ENCODE results near the gene SFTPB.
"Not testable (repeated sequence)": the region's sequence is repeated elsewhere in the genome, so short reads cannot be mapped to it uniquely, and the experiment has no call there.

The SFTPB gene

DNA sequence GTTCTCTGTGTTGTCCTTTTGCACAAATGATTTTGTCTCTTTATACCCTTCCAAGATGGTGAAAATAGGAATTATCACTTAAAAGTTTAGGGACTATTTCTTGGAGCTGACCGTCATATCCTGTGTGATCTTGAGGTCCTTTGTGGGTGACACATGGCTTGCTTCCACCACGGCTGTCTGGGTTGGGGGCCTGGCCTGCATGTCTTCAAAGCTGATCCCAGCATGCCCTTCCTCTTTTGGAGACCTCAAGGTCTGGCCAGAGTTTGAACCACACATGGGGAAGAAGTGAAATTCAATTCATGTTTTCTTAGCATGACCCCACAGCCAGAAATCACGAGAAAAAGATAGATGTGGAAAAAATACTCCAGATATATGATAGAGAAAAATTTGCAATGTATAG, 14.0 kb downstream of the SFTPB start:
- no peak for DNase-seq (ENCODE audit: low read depth)

DNA sequence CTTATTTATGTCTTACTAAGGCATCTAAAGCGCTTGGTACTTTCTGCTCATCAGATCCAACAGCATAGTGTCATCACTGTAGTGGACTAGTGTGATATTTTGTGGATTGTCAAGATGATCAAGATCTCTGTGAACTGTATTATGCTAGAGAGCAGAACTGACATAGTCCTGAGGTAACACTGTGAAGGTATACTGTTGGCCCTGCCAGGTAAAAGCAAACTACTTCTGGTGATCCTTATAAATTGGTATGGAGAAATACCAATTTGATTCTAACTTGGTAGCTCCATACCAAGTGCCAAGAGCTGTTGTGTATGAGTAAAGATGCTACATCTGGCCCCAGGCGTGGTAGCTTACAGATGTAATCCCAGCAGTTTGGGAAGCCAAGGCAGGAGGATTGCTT, 15.9 kb downstream of the SFTPB start:
- no peak for DNase-seq (ENCODE audit: low read depth)

DNA sequence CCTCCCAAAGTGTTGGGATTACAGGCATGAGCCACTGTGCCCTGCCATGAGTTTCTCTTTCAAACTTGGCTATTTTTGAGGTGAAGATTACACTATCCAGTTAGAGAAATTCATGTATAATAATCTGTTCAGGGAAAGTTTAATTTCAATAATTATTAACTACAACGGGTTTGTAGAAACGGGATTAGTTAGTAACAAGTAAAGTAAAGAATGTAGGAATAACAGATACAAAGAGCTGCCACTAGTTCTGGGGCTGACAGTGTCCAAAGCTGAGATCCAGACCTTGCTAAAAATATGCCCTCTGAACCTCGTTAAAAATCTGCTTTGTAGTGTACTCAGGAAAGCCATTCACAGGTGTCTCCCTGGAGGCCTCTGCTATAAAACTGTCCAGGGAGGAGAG, 16.9 kb downstream of the SFTPB start:
- DNase-seq (ENCODE audit: low read depth): no peak

DNA sequence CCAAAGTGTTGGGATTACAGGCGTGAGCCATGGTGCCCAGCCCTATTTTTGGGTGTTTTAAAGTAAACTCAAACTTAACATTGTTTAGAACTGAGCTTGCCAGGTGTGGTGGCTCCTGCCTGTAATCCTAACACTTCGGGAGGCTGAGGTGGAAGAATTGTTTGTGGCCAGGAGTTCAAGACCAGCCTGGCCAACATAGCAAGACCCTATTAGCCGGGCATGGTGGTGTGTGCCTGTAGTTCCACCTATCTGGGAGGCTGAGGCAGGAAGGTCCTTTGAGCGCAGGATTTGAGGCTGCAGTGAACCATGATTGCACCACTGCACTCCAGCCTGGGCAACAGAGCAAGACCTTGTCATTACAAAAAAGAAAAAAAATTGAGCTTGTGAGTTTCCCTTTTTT, 17.5 kb downstream of the SFTPB start:
- DNase-seq (ENCODE audit: low read depth): no peak

DNA sequence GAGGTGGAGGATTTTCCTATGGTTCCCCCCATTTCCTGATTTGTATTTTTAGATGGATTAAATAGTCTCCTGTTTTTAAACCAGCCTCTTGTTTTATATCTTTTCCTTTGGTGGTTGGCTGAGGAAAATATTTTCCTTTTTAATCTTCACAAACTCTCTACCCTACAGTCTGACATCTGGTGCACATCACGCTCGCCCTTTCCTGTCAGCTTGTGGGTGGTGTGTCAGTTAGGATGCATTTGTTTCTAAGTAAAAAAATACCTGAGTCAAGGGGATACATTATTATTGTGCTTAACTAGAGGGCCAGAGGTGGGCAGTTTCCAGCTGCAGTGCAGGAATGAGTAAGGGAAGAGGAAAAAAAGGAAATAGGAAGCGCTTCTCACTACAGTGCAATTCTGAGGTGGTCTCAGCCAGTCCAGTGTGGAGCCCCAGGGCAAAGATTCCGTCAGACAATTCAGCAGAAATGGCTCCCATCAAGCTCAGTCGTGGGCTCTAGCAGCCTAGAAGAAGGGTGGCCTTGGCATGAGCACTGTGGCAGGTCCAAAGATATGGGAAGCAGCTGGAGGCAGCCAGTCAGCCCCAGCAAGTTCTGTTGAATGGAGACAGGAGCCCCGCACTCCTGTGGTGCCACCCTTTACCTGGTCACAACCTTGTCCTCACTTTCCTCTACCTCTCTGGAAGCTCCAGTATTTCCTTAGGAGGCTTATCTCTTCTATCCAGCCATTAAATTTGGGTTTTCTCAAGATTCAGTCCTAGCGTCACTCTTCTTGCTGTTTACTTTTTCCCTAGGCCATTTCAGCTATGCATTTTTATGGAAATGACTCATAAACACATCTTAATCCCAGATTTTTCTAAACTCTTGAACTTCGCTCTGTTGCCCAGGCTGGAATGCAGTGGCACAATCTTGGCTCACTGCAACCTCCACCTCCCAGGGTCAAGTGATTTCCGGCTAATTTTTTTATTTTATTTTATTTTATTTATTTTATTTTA, 18.5 kb downstream of the SFTPB start:
- peak; percentile 38 for DNase-seq (ENCODE audit: low read depth)

DNA sequence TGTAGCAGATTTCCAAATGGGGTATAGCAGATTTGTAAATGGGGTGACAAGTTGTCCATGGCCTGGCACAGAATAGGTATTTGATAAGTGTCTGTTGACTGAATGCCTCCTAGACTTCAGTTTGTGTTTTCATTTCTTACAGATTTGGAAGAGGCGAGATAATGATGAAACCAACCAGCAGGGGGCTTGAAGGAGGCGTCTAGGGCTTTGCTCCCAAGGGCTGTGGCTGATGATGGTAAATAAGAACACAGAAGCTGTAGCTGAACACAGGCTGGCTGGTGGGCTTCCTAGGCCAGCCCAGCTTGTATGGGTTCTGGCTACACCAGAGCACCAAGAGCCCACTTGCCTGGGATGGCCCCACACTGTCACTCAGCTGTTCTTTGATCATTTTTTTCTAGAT, 19.4 kb downstream of the SFTPB start:
- peak; percentile 27 for DNase-seq (ENCODE audit: low read depth)

DNA sequence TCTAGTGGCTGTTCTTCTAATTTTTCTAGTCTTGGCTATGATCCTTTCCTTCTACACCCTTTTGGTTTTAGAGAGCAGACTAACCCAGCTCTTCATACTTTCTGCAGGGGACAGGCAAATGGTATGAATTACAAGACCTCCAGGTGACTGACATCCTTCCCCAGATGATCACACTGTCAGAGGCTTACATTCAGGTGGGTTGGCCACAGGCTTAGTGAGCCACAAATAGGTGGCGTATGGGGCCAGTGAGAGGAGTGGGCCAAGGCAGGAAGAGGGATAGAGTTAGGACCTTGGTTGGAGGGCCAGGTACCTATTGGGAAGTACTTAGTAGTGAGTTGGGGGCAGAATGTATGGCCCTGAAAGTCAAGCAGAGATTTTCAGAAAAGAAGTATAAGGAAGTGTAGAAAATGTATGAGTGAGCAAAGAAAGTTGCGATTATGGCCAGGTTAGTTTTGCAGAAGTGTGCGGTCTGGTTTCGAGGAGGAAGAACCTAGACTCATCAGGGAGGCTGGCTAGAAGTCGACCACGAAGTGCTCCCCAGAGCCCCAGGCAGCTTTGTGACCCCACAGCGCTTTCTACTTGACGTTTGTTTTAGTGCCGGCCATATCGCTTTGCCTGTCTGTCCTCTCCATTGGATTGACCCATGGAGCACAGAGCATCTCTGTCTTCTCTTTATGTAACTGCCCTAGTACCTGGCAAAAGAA, 20.0 kb downstream of the SFTPB start:
- DNase-seq (ENCODE audit: low read depth): no peak

DNA sequence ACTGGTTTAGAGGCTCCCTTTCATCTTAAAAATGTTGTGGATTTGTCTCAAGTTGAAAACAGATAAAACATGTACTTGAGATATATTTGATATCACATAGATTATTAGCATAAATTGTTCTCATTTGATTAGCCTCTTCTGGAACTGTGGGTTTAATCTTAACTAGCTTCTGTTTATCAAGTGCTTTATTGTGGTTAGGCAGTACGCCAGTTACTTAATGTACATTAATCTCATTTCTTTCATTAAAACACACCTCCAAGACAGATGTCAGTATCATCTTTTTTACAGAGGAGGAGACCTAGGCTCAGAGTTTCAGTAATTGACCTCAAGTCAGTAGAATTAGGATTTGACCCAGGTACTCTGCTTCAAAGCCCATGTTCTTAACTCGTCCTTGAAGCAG, 21.8 kb downstream of the SFTPB start:
- no peak for DNase-seq (ENCODE audit: low read depth)

DNA sequence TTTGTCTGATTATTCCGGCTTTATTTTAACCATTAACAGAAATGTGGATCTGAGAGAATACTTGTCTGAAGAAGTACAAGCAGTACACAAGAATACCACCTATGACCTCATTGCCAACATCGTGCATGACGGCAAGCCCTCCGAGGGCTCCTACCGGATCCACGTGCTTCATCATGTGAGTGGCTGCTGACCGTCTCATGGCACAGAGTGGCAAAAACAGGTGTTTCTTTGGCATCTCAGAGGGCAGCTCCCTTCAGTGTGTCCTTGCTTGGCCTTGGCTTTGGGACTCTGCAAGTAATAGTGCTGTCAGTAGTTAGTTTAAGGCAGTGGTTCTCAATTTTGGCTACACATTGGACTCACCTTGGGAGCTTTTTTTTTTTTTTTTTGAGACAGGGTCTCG, 23.1 kb downstream of the SFTPB start:
- no peak for DNase-seq (ENCODE audit: low read depth)

DNA sequence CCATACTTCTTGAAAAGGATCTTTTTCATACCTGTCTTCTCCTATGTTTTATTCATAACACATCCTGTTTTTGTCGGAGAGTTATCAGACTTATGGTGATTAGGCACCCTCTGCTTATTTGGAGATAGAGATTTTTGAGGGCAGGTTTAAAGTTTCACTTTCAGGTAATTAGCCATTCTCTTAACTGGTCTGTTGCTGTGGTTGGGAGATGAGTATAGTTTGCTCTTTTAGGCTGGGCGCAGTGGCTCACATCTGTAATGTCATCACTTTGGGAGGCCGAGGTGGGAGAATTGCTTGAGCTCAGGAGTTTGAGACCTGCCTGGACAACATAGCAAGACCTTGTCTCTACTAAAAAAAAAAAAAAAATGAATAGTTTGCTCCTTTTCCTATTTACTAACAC, 25.3 kb downstream of the SFTPB start:
- no peak for DNase-seq (ENCODE audit: low read depth)

DNA sequence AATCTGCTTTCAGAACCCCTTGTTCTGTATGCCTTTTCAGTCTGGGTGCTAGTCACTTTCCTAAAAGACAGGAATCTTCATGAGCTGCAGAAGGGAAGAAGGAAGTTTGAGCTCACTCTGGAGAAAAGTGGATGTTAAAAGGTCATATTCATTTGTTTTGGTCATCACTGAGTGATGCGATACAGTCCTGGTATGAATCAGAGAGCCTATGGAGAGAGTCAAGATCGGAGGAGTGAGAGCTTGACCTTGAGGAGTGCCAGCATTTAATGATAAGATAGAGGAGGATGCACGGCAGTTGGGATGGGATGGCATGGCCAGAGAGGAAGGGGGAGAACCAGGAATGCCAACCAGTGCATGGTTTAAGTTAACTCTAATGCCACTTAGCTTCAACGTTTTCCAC, 32.4 kb downstream of the SFTPB start:
- DNase-seq (ENCODE audit: low read depth): no peak

DNA sequence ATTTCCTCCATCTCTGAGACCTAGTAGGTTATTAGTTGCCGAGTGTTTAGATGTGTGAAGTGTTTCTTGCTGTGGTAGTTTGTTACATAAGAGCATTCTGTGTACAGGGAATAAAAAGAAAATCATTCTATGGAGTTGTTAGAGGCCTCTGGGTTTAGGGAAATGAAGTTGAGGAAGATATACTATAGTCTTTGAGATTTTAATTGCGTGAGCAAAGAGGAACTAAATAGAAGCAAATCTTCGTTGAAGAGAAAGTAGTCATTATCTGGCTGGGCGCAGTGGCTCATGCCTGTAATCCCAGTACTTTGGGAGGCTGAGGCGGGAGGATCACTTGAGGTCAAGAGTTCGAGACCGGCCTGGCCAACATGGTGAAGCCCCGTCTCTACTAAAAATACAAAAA, 33.0 kb downstream of the SFTPB start:
- DNase-seq (ENCODE audit: low read depth): no peak

DNA sequence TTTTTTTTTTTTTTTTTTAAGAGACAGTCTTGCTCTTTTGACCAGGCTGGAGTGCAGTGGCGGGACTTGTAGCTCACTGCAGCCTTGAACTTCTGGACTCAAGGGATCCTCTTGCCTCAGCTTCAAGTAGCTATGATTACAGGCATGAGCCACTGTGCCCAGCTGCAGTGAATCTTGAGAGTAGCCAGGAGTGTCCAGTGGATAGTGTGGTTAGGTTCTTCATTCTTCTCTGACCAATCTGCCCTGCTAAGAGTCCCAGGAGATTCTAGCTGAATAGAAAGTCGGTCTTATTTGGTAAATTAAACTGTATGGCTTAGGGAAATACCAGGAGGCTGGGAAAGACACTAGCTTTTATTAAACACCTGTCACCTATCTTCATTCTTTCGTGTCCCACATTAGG, 36.7 kb downstream of the SFTPB start:
- no peak for DNase-seq (ENCODE audit: low read depth)

DNA sequence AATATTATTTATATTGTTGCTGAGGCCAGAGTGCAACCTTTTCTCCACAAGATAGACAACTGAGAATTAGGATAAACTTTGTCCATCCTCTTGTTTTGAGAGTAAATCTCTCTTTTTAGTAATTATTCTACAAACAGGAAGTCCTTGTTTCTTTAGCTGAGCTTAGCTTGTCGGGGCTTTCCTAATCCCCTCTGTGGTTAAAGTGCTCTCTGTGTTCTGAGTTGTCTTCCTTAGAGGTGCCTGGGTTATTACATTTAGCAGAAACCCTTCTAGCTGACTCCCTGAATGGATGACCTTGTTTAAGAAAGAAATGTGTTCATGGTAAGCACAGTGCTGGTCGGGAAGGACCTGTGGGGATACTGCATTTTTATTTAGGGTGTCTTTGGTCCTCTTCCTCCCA, 39.3 kb downstream of the SFTPB start:
- DNase-seq (ENCODE audit: low read depth): no peak

DNA sequence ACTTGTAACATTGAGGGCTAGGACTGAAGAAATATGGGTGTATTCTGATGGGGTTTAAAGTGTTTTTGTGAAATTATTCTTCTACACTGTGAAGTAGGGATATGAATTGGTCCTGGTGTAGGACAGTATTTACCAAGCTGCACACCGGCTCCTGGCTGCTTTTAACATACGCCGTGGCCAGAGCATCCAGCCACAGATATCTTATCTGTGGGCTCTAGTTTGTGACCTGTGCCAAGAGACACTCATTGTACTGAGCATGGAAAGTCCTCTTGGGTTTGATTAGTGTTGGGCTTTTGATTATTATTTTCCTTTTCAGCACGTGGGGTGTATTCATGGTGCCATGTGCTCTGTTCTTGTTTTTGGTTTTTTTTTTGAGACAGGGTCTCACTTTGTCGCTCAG, 44.0 kb downstream of the SFTPB start:
- DNase-seq (ENCODE audit: low read depth): no peak

DNA sequence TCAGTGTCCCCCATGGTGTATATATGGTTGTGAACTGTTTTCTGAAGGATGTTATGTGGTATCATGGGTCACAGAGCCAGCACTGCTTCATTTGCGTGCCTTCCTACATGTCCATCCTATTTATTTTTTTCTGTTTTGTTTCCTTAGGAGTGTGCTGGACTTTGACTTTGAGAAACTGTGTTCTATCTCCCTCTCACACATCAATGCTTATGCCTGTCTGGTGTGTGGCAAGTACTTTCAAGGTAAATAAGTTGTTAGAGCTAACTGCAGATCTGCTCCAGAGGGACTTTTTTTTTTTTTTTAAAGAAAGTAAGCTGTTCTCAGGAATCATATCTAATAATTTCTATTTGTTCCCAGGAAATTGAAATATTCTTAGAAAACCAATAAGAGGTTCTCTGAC, 46.7 kb downstream of the SFTPB start:
- DNase-seq (ENCODE audit: low read depth): no peak

DNA sequence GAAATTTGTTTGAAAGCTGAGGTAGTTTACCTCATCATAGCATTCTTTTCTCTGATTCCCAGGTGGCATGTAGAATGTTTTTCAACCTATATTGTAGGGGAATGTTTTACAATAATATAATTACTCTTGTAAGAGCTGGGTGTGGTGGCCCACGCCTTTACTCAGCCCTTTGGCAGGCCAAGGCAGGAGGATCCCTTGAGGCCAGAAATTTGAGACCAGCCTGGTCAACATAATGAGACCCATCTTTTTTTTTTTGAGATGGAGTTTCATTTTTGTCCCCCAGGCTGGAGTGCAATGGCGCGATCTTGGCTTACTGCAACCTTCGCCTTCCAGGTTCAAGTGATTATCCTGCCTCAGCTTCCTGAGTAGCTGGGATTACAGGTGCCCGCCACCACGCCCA, 48.4 kb downstream of the SFTPB start:
- no peak for DNase-seq (ENCODE audit: low read depth)

DNA sequence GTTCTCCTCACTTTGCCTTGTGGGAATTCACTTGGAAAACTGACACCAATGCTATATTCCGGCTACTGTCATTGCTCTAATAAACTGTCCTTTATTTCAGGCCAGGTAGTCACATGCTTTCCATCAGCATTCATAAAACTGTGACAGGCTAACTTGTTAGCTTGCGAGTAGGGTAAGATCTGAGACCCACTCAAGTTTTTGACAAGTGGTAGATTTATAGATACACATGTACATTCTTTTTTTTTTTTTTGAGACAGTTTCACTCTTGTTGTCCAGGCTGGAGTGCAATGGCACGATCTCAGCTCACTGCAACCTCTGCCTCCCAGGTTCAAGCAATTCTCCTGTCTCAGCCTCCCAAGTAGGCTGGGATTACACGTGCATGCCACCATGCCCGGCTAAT, 50.3 kb downstream of the SFTPB start:
- DNase-seq (ENCODE audit: low read depth): not testable (repeated sequence)

DNA sequence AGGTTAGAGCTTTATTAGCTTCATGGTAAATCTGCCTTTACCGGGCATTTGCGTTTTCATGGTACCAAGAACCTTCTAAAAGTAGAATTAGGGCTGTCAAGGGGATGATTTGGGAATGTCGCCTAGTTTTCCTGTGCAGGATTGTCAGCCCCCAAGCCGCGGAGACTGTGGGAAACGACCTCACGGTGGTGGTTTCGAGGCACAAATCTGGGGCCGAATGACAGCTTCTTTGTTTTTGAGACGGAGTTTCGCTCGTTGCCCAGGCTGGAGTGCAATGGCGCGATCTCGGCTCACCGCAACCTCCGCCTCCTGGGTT, 52.6 kb downstream of the SFTPB start:
- DNase-seq (ENCODE audit: low read depth): no peak

DNA sequence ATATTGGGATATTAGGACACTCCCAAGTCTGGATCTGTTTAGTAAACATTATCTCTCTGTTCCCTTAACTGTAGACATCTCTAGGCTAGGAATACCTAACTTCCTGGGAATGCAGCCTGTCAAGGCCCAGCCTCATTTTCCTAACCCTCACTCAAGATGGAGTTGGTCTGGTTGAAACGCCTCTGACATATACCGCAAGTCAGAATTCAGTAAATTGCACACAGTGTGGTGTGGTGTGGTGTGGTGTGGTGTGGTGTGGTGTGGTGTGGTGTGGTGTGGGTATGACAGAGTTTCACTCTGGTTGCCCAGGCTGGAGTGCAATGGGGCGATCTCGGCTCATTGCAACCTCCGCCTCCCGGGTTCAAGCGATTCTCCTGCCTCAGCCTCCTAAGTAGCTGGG, 53.2 kb downstream of the SFTPB start:
- DNase-seq (ENCODE audit: low read depth): not testable (repeated sequence)

DNA sequence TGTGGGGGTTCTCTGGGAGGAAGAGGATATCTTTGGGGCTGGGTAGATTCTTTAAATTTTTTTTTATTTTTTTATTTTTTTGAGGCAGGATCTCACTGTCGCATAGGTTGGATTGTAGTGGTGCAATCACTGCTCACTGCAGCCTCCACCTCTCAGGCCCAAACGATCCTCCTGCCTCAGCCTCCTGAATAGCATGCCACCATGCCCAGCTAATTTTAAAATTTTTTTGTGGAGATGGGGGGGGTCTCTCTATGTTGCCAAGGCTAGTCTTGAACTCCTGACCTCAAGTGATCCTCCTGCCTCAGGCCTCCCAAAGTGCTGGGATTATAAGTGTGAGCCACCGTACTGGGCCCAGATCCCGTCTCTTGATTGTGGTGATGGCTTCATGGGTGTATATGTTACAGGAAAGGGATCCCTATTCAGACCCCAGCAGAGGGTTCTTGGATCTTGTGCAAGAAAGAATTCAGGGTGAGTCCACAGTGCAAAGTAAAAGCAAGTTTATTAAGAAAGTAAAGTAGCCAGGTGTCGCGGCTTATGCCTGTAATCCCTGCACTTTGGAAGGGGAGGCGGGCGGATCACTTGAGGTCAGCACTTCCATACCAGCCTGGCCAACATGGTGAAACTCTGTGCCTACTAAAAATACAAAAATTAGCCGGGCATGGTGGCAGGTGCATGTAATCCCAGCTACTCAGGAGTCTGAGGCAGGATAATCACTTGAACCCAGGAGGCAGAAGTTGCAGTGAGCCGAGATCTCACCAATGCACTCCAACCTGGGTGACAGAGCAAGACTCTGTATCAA, 54.1 kb downstream of the SFTPB start:
- no peak for DNase-seq (ENCODE audit: low read depth)

DNA sequence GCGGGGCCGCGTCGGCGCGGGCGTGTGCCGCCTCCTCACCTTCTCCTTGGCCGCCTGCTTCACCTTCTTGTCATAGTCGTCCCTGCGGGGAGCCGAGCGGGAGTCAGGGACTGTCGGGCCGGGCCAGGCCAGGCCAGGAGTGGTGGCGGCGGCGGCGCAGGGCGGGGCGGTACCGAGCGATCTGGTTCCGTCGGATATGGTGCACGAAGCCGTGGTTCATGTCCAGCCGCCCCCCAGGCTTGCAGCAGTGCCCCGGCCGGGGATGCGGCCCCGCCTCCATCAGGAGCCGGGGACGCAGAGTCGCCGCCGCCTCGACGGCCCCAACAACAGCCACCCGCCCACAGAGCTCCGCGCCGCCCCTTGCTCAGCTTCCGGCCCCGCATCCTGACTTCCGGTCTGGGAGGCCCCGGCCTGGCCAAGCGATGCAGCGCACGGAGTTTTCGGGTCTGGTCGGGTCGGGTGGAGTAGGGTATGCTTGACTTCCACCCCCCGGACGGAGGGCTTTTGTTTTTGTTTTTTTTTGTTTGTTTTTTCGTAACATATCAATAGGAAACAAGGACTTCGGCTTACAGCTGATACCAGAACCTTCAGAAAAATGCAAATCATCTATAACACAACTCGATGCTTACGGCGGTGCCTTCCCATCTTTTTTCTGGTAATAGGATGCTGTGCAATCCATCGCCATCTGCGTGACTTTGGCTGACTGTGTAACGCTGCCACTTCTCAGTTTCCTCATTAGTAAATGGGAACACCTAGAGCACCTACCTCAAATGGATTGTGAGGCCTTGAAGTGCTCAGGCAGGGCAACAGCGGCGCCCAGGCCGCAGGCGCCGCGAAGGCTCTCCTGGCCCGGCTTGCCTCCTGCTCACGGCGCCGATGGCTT, 56.1 kb downstream of the SFTPB start, which contains the start of gene C2orf68:
TSS of gene C2orf68 (minus strand) at position 362 of the 883 bp plus-strand sequence. CDS start at position 280, 82 bp downstream.
- no peak for DNase-seq (ENCODE audit: low read depth)

All from non-pigmented ciliary epithelial cell (primary cell).